ENCODE data around the gene DNAI1. TPM values are rescaled to one million over a fixed set of nuclear protein-coding genes. Genes with fewer than 3 reads are reported as not detected.
A peak's percentile ranks its signal among the peaks of the same experiment; 100 is the strongest.

The DNAI1 gene
- total and polyA plus RNA-seq, 7 experiments from 2014 or later: not detected

GRCh38 chr9:34463098-34463900 lies 4.7 kb downstream of the DNAI1 start:
- peaks cover 7 to 15% (median 10%) of the 10 kb centered on the region in 7 donors for H3K4me1 Mint-ChIP-seq
- ATAC-seq: peak; percentile 56

GRCh38 chr9:34463901-34464232 lies 5.3 kb downstream of the DNAI1 start:
- no peaks in the 10 kb centered on the region for H3K9me3 ChIP-seq (ENCODE audit: control insufficient read depth in 2 of 3, low read length in 3 of 3)
- no peak overlapping the region for H3K4me3 ChIP-seq (ENCODE audit: low read length)
- H3K27ac ChIP-seq (ENCODE audit: low read depth, low read length): no peak overlapping the region
- ATAC-seq (no peak), DNase-seq (no peak)
- Mint-ChIP-seq H3K9me3 (peaks cover 0 to 1% (median 0%) of the 10 kb centered on the region in 11 donors), H3K27me3 (peaks cover 0 to 33% (median 8%) of the 10 kb centered on the region in 5 donors), H3K36me3 (no peaks in the 10 kb centered on the region), H3K27ac (no peak overlapping the region), H3K4me1 (peaks cover 1 to 10% (median 5%) of the 10 kb centered on the region in 7 donors), H3K4me3 (no peak overlapping the region)
- intact Hi-C loops (cut with micrococcal nuclease): no loop called here
- H3K4me1 ChIP-seq (ENCODE audit: control insufficient read depth in 2 of 2, insufficient read depth in 2 of 2, low read length in 2 of 2): peaks cover 2 to 3% of the 10 kb centered on the region in 2 donors
- CTCF ChIA-PET: interaction anchor here (0.6 kb wide), 1 partner anchor 111 kb away, joined by 3 read pairs; no protein-coding TSS in a partner anchor
- no peaks in the 10 kb centered on the region for H3K27me3 ChIP-seq (ENCODE audit: control insufficient read depth in 2 of 2, insufficient read depth in 2 of 2, low read length in 2 of 2)
- POLR2A ChIA-PET: no interaction called here
- H3K36me3 ChIP-seq (ENCODE audit: control insufficient read depth in 2 of 3, insufficient read depth in 3 of 3, low read length in 3 of 3): no peaks in the 10 kb centered on the region

More at GRCh38 chr9:34463098-34463900, 4.7 kb downstream of the DNAI1 start:
- H3K27ac ChIP-seq (ENCODE audit: low read depth, low read length): no peak overlapping the region
- H3K27me3 ChIP-seq (ENCODE audit: control insufficient read depth in 2 of 2, insufficient read depth in 2 of 2, low read length in 2 of 2): no peaks in the 10 kb centered on the region
- H3K27me3 Mint-ChIP-seq: peaks cover 0 to 34% (median 8%) of the 10 kb centered on the region in 5 donors
- no peak overlapping the region for H3K4me3 ChIP-seq (ENCODE audit: low read length)
- no peak overlapping the region for H3K4me3 Mint-ChIP-seq
- no peaks in the 10 kb centered on the region for H3K36me3 Mint-ChIP-seq
- H3K9me3 ChIP-seq (ENCODE audit: control insufficient read depth in 2 of 3, low read length in 3 of 3): no peaks in the 10 kb centered on the region
- peak in 1 of 9 donors; percentile 40 for DNase-seq
- H3K9me3 Mint-ChIP-seq: peaks cover 0 to 1% (median 0%) of the 10 kb centered on the region in 11 donors
- no peaks in the 10 kb centered on the region for H3K36me3 ChIP-seq (ENCODE audit: control insufficient read depth in 2 of 3, insufficient read depth in 3 of 3, low read length in 3 of 3)
- H3K4me1 ChIP-seq (ENCODE audit: control insufficient read depth in 2 of 2, insufficient read depth in 2 of 2, low read length in 2 of 2): peaks cover 4 to 5% of the 10 kb centered on the region in 2 donors
- intact Hi-C loops (cut with micrococcal nuclease): no loop called here
- POLR2A ChIA-PET: interaction anchor here (0.5 kb wide), 1 partner anchor 1629 kb away, joined by 4 read pairs; no protein-coding TSS in a partner anchor
- CTCF ChIA-PET: interaction anchor here (0.6 to 0.7 kb wide), 2 partner anchors 26 to 111 kb away, joined by 3 read pairs; no protein-coding TSS in a partner anchor
- H3K27ac Mint-ChIP-seq: no peak overlapping the region

DNA sequence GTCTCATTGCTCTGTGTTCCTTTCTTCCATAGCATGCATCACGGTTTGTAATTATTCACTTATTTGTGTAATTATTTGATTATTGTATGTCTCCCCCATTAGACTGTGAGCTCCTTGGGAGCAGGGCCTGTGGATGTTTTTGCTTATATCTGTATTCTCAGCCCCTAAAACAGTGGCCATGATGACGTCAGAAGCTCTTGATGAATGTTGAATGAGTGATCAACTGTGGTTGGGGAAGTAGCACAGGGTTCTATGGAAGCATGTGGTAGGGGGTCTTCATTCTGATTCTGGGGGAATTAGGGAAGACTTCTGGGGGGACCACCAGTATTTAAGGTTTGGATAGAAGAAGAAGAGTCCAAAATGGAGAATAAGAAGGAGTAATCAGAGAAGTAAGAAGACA lies 6.0 kb downstream of the DNAI1 start:
- ChIA-PET POLR2A (no interaction called here), CTCF (no interaction called here)
- H3K27me3 Mint-ChIP-seq: peaks cover 0 to 28% (median 5%) of the 10 kb centered on the region in 5 donors
- H3K4me3 Mint-ChIP-seq: no peak overlapping the region
- ATAC-seq (no peak), DNase-seq (no peak)
- H3K4me3 ChIP-seq (ENCODE audit: low read length): no peak overlapping the region
- H3K4me1 Mint-ChIP-seq: peaks cover 0 to 6% (median 0%) of the 10 kb centered on the region in 7 donors
- no peaks in the 10 kb centered on the region for H3K36me3 Mint-ChIP-seq
- H3K27ac Mint-ChIP-seq: no peak overlapping the region
- no peaks in the 10 kb centered on the region for H3K27me3 ChIP-seq (ENCODE audit: control insufficient read depth in 2 of 2, insufficient read depth in 2 of 2, low read length in 2 of 2)
- intact Hi-C loops (cut with micrococcal nuclease): no loop called here
- H3K9me3 Mint-ChIP-seq: peaks cover 0 to 1% (median 0%) of the 10 kb centered on the region in 11 donors
- no peak overlapping the region for H3K27ac ChIP-seq (ENCODE audit: low read depth, low read length)
- H3K4me1 ChIP-seq (ENCODE audit: control insufficient read depth in 2 of 2, insufficient read depth in 2 of 2, low read length in 2 of 2): no peaks in the 10 kb centered on the region
- no peaks in the 10 kb centered on the region for H3K9me3 ChIP-seq (ENCODE audit: control insufficient read depth in 2 of 3, low read length in 3 of 3)
- H3K36me3 ChIP-seq (ENCODE audit: control insufficient read depth in 2 of 3, insufficient read depth in 3 of 3, low read length in 3 of 3): no peaks in the 10 kb centered on the region

- no peak for ATAC-seq
- Mint-ChIP-seq H3K9me3 (peaks cover 0 to 1% (median 0%) of the 10 kb centered on the region in 11 donors), H3K27ac (no peak overlapping the region), H3K36me3 (no peaks in the 10 kb centered on the region), H3K27me3 (peaks cover 0 to 22% (median 5%) of the 10 kb centered on the region in 5 donors), H3K4me1 (no peaks in the 10 kb centered on the region), H3K4me3 (no peak overlapping the region)
- ChIA-PET CTCF (no interaction called here), POLR2A (no interaction called here)
- no peak overlapping the region for H3K27ac ChIP-seq (ENCODE audit: low read depth, low read length)
- no peaks in the 10 kb centered on the region for H3K36me3 ChIP-seq (ENCODE audit: control insufficient read depth in 2 of 3, insufficient read depth in 3 of 3, low read length in 3 of 3)
- H3K4me1 ChIP-seq (ENCODE audit: control insufficient read depth in 2 of 2, insufficient read depth in 2 of 2, low read length in 2 of 2): no peaks in the 10 kb centered on the region
- no peak overlapping the region for H3K4me3 ChIP-seq (ENCODE audit: low read length)
- no peak for DNase-seq
- intact Hi-C loops (cut with micrococcal nuclease): no loop called here
- H3K27me3 ChIP-seq (ENCODE audit: control insufficient read depth in 2 of 2, insufficient read depth in 2 of 2, low read length in 2 of 2): no peaks in the 10 kb centered on the region
- no peaks in the 10 kb centered on the region for H3K9me3 ChIP-seq (ENCODE audit: control insufficient read depth in 2 of 3, low read length in 3 of 3)
These were observed 6.9 kb downstream of the DNAI1 start for GRCh38 chr9:34465468-34465867.

DNA sequence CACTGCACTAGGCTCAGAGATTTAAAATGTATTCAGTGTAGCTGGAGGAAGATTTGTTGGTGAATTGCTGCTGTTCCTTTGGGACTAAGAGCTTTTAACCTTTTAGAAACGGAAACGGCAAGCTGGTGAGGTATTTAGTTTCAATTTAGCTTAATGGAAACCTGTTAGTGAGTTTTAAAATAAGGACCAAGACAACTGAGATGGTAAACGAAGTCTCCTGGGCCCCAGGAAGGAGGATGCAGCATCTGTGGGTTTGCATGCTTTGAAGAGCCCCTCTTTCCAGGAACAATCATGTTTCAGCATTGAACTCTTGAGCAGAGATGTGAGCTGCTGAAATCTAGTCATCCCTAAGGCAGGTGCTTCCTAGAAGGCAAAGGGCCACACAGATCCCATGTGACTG lies 16.5 kb downstream of the DNAI1 start:
- Histone ChIP-seq H3K36me3 (ENCODE audit: control insufficient read depth in 2 of 3, insufficient read depth in 3 of 3, low read length in 3 of 3) (no peaks in the 10 kb centered on the region), H3K27ac (ENCODE audit: low read depth, low read length) (no peak overlapping the region), H3K27me3 (ENCODE audit: control insufficient read depth in 2 of 2, insufficient read depth in 2 of 2, low read length in 2 of 2) (no peaks in the 10 kb centered on the region), H3K4me1 (ENCODE audit: control insufficient read depth in 2 of 2, insufficient read depth in 2 of 2, low read length in 2 of 2) (no peaks in the 10 kb centered on the region), H3K9me3 (ENCODE audit: control insufficient read depth in 2 of 3, low read length in 3 of 3) (no peaks in the 10 kb centered on the region), H3K4me3 (ENCODE audit: low read length) (no peak overlapping the region)
- Mint-ChIP-seq H3K4me1 (peaks cover 0 to 3% (median 0%) of the 10 kb centered on the region in 7 donors), H3K36me3 (no peaks in the 10 kb centered on the region), H3K9me3 (no peaks in the 10 kb centered on the region), H3K27ac (no peak overlapping the region), H3K4me3 (no peak overlapping the region), H3K27me3 (peaks cover 4 to 20% (median 9%) of the 10 kb centered on the region in 5 donors)
- intact Hi-C loops (cut with micrococcal nuclease): no loop called here
- ChIA-PET CTCF (no interaction called here), POLR2A (no interaction called here)
- DNase-seq: no peak
- no peak for ATAC-seq

- peaks cover 4 to 26% (median 9%) of the 10 kb centered on the region in 5 donors for H3K27me3 Mint-ChIP-seq
- ATAC-seq: no peak
- H3K36me3 Mint-ChIP-seq: no peaks in the 10 kb centered on the region
- H3K4me3 Mint-ChIP-seq: no peak overlapping the region
- Histone ChIP-seq H3K4me3 (ENCODE audit: low read length) (no peak overlapping the region), H3K4me1 (ENCODE audit: control insufficient read depth in 2 of 2, insufficient read depth in 2 of 2, low read length in 2 of 2) (no peaks in the 10 kb centered on the region), H3K9me3 (ENCODE audit: control insufficient read depth in 2 of 3, low read length in 3 of 3) (no peaks in the 10 kb centered on the region), H3K27me3 (ENCODE audit: control insufficient read depth in 2 of 2, insufficient read depth in 2 of 2, low read length in 2 of 2) (no peaks in the 10 kb centered on the region), H3K27ac (ENCODE audit: low read depth, low read length) (no peak overlapping the region), H3K36me3 (ENCODE audit: control insufficient read depth in 2 of 3, insufficient read depth in 3 of 3, low read length in 3 of 3) (no peaks in the 10 kb centered on the region)
- ChIA-PET CTCF (no interaction called here), POLR2A (no interaction called here)
- no peaks in the 10 kb centered on the region for H3K9me3 Mint-ChIP-seq
- no peak for DNase-seq
- peaks cover 0 to 3% (median 0%) of the 10 kb centered on the region in 7 donors for H3K4me1 Mint-ChIP-seq
- intact Hi-C loops (cut with micrococcal nuclease): no loop called here
- H3K27ac Mint-ChIP-seq: no peak overlapping the region
These were observed 18.9 kb downstream of the DNAI1 start for GRCh38 chr9:34477541-34477940.

DNA sequence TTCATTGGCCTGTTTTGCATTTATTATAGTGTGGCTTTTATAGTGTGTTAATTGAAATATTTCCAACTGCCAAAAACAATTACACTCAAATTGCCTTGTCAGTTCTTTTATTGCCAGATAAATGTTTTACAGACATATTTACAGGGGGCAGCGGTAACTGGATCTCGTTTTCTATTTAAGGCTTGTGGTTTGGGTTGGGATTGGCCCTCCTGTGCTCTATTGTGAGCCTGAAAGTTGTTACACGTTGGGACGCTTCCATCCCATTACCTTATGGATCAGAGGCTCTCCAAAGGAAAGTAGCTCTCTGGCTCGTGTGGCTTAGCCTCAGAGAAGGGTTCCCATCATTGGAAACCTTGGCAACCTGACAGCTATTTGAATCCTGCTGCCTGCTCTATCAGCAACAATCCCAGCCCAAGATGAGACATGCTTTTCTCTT lies 20.8 kb downstream of the DNAI1 start:
- H3K36me3 Mint-ChIP-seq: no peaks in the 10 kb centered on the region
- ATAC-seq (no peak), DNase-seq (no peak)
- intact Hi-C loops (cut with micrococcal nuclease): no loop called here
- H3K27ac Mint-ChIP-seq: no peak overlapping the region
- no peaks in the 10 kb centered on the region for H3K9me3 ChIP-seq (ENCODE audit: control insufficient read depth in 2 of 3, low read length in 3 of 3)
- no peaks in the 10 kb centered on the region for H3K4me1 ChIP-seq (ENCODE audit: control insufficient read depth in 2 of 2, insufficient read depth in 2 of 2, low read length in 2 of 2)
- H3K9me3 Mint-ChIP-seq: no peaks in the 10 kb centered on the region
- H3K27me3 ChIP-seq (ENCODE audit: control insufficient read depth in 2 of 2, insufficient read depth in 2 of 2, low read length in 2 of 2): no peaks in the 10 kb centered on the region
- H3K27me3 Mint-ChIP-seq: peaks cover 4 to 26% (median 9%) of the 10 kb centered on the region in 5 donors
- no peak overlapping the region for H3K4me3 Mint-ChIP-seq
- ChIA-PET CTCF (no interaction called here), POLR2A (no interaction called here)
- no peak overlapping the region for H3K27ac ChIP-seq (ENCODE audit: low read depth, low read length)
- H3K4me3 ChIP-seq (ENCODE audit: low read length): no peak overlapping the region
- peaks cover 0 to 3% (median 0%) of the 10 kb centered on the region in 7 donors for H3K4me1 Mint-ChIP-seq
- H3K36me3 ChIP-seq (ENCODE audit: control insufficient read depth in 2 of 3, insufficient read depth in 3 of 3, low read length in 3 of 3): no peaks in the 10 kb centered on the region
